Measurements from ENCODE around the gene MCFD2.

The MCFD2 gene

DNA sequence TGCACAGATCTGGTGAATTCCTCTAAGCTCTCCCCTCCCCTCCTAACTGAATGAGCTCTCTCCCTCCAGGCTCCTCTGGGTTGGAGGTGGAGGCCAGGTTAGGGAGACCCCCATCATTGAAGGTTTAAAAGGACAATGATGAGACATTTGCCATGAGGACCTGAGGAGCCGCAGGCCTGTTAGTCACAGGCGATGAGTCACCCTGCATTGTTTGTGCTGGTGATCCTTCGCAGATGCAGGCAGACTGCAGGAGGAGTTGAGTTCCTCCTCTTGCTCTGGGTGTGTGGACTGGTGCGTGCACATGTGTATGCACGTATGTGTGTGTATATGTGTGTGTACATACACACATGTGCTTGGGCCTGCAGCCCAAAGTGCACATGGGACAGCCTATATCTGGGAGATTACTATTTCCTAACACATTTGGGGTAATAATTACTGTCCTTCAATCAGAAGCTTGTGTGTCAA is 42.0 kb downstream of the MCFD2 start:
- peak in 1 of 2 donors; percentile 6 for DNase-seq (ENCODE audit: low read depth in 2 of 2)

DNA sequence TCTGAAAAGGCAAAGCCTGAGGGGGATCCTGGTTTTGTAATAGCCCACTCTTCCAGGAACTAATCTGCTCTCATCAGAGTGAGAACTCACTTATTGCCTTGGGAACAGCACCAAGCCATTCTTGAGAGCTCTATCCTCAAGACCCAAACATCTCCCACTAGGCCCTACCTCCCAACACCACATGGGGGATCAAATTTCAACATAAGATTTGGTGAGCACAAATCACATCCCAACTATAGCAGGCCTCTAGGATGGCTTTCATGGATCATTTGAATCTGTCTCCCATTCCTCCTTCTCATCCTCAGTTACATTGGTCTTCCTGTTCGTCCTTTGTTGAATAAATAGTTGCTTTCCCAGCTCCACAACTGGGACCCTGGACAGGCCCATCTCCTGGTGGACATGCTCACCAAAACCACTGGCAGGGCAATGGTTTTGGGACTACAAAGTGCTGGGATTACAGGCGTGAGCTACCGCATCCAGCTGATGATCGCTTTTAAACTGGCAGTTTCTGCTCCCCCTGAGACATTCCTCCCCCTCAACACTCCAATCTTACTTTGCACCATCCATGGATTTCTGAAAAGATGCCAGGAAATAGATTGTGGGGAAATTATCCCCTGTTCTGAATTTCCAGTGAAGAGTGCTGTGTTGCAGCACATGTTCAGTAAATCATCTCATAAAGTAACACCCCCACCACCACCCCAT is 42.6 kb downstream of the MCFD2 start:
- DNase-seq (ENCODE audit: low read depth in 2 of 2) = no peak

DNA sequence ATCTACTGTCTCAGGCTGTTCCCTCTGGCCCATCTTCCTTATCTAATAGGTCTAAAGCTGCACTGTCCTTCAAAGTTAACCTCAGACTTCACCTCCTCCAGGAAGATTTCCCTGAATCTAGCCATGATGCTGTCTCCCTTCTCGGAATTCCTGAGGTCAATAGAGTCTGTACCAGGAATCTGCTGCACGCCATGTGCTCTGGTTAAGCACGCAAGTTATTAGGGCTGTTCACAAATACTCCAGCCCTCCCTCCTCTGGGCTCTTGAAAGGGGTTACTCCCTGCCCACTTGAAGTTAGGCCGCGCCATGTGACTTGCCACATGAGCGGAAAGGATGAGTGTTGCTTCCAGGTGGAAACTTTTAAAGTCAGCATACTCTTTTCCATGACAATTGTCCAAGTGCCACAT is 43.6 kb downstream of the MCFD2 start:
- no peak for DNase-seq (ENCODE audit: low read depth in 2 of 2)

DNA sequence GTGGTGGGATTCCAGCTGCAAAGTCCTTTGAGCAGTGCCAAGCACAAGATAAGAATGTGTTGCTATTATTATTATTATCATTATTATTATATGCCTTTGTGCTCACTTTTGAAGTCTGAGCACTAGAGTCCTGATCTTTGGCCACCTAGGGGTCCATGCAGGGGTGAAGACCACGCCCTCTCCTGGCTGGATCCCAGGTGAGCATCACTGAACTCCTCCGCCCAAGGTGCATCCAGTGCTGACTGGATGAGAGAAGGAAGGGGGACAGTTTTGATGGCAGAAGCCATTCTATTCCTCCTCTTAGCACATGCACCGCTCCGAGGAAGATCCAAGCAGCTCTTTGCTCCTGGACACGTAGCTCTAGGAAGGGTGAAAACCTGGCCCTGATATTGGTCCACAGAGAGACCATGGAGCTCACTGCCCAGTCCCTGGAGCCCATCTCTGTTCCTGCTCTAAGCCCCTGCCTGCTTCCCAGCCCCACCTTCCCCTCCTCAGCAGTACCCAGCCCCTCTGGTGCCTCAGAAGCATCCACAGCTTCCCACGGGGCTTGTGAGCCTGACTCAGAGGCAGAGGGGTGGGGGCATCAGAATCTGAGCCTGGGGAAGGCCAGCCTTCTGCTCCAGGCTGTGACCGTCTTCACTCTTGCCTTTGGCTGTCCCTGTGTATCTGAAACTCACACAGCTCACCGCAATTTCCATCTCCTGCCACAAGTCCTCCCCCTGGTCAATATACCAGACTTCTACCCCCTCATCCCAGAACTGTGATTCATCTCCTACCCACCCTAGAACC is 45.4 kb downstream of the MCFD2 start:
- no peak for DNase-seq (ENCODE audit: low read depth in 2 of 2)

DNA sequence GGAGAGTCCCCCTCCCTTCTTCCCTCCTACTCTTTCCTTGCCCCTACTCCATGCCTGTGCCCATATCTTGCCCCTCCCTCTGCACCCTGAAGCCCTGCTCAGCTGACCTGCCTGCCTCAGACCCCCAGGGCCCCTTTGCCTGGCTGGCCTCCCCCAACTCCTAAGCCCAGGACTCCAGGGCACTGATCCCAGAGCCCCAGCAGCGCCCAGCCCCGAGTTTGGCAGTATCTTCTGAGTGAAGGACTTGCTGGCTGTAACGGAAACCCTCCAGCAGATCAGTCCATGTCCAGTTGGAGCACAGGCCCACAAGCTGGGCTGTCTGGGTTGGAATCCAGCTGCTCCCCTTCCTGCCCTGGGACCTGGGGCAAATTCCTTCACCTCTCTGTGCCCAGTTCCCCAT is 46.0 kb downstream of the MCFD2 start:
- no peak for DNase-seq (ENCODE audit: low read depth in 2 of 2)

DNA sequence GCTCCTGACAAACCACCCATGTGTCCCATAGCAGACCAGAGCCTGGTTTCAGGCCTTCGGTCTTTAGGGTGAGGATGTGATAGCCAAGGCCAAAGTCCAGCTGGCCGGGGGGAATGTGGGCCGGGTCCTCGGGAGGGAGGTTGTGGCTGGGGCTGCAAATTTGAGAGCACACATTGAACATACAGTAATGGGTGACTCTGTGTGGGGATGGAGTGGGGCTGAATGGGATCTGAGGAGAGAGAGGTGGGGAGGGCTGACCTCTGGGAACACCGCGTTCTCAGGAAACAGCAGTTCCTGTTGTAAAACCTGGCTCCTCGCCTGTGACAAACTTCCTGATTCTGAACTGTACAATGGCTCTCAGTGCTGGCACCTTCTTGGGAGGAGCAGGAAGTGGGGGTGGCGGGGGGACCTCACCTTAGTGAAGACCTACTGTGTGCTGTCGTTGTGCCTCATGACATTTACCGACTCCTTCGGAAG is 48.8 kb downstream of the MCFD2 start:
- DNase-seq (ENCODE audit: low read depth in 2 of 2) = no peak

DNA sequence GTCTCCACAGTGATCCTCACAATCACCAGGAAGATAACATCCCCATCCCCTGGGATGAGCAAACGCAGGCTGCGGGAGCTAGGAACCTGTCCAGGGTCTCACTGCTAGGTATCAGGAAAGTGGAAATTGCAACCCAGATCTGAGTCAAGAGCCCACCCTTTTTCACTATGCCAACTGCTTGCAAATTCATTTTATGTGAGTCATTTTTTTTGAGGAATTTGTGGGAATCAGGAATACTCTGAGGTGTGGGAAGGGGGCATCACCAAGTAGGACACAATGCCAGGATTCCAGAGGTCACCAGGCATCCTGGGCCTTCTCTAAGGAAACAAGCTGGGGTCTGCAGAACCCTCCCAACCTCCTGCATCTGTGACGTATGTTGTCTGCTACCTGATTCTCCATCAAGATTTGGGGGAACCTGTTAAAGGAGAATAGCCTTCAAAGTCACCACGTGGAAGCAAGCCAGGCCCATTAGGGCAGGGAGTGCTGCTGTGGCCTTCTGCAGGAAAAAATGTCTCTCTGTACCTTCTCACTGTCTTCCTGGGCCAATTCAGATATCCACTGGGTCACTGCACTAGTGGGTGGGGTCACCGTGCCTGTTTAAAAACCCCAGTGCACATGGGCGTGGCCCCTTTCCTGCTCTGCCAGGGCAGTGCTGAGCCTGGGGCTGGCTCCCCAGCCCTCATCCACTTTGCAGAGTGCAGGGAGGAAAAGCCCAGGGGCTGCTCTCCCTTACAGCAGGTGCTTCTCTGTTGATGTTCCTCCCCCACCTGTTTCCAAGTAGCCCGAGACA is 50.2 kb downstream of the MCFD2 start:
- DNase-seq (ENCODE audit: low read depth in 2 of 2) = no peak

DNA sequence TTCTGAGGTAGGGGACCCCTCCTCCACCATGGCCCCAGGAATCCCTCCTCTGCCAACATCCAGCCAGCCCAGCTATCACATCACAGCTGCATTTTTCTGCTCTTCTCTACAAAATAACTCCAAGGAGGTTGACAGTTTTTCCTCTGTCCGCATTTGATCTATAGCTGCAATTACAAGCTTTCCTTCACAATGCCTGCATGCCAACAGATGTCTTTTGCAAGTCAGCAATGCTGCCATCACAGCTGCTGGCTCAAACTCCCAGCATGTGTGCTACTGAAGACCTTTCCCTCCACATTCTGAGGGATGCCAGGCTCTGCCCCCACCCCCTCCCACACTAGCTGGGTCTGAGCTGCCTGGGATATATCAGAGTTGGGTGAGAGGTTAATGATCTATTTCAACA is 51.7 kb downstream of the MCFD2 start:
- no peak for DNase-seq (ENCODE audit: low read depth in 2 of 2)

DNA sequence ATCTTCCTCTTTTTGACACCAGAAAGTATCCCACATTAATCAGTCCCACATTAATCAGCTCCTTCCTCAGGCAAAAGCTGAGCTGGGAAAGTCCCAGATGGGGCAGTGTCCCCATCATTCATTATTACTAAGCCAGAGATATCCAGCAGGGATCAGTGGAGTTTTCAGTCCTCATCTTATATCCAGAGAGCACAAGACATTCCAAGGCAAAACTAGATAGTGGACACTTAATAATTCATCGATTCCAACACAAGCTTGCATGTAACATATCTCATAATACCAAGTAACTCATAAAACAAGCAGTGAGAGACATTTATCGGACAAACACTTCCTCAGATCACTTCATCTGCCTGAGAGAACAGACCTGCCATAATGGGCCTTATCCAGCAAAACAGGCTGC is 53.1 kb downstream of the MCFD2 start:
- DNase-seq (ENCODE audit: low read depth in 2 of 2) = no peak

DNA sequence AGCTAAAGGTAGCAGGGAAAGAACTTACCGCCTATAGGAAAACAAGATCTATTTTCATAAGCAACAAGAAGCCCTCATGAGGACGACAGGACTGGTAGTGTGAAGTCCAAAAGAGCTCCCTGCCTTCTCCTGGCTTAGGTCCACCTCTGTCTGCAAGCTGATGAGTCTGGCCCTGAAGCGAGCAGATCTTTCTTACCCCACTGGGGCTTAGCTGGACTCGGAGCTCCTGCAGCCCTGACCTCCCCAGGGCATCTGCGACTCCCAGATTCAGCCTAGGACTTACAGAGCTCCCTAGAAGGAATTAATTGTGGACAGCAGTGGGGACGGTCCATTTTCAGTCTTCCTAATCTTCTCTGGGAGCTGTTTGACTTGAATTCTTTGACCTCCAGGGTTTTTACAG is 53.7 kb downstream of the MCFD2 start:
- DNase-seq (ENCODE audit: low read depth in 2 of 2) = no peak

DNA sequence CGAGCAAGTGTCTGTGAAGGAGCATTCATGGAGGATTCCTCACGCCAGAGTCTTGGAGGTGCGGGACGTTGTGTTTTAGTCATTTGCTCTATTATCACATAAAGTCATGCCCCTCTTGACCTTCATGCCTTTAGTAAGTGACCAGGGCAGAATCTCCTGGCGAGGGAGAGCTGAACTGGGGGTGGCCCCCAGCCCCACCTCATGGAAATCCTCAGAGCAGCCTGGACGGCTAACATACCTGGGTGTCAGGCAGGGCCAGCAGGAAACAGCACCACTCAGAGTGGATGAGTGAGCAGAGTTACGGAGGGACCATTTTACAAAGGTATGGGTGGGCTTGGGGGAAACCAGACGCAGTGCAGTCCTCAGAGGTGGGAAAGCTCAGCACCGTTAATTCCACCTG is 56.1 kb downstream of the MCFD2 start:
- DNase-seq (ENCODE audit: low read depth in 2 of 2) = no peak

DNA sequence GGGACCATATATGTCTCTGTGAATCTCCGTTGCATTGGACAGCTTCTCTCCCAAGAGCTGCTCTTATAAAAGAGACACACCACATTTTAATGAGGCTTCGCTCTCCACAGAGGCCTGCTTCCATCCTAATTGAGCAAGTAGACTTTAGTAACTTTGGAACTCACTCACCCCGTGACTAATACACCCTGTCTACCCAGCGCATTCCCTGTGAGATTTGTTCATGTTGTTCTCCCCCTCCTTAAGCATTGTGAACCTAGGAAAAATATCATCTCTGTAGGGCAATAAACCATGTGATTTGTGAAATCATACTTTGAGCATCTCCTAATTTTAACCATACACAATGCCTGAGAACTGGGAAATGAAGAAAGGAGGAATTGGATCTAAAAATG is 56.9 kb downstream of the MCFD2 start:
- DNase-seq (ENCODE audit: low read depth in 2 of 2) = no peak

DNA sequence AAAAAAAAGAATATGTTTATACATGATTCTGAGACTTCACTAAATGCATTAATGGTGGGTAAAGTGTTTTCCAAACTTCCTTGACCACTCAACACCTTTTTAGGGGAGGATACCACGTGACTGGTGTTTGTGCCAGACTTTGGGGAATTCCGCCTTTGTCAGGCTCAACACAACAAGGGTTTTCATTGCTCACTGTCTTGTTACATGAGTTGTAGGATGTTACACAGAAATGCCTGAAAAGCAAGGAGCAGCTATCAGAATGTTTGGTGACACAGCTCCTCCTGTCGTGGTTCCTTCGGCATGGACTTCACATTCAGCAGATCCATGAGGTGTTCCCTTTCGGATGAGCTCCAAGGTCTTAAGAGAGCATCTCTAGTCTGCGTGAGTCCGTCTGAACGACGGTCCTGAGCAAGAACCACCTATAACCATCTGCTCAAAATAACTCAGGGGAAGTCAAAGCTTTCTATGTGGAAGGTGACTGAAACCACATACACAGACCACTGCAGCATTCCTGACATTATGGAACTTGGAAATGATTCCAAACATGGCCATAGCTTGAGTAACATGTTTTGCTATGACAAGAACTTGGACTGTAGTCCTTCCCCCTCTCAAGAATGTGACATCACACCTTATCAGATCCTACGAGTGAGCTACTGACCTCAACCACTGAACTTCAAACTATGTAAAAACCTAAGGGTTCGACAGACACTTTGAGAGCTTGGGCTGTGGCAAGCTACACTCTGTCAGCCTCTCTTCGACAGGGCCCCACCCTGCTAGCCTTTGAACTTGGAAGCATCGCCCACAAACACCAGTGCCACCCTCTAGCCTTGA is 57.5 kb downstream of the MCFD2 start:
- DNase-seq (ENCODE audit: low read depth in 2 of 2) = no peak

DNA sequence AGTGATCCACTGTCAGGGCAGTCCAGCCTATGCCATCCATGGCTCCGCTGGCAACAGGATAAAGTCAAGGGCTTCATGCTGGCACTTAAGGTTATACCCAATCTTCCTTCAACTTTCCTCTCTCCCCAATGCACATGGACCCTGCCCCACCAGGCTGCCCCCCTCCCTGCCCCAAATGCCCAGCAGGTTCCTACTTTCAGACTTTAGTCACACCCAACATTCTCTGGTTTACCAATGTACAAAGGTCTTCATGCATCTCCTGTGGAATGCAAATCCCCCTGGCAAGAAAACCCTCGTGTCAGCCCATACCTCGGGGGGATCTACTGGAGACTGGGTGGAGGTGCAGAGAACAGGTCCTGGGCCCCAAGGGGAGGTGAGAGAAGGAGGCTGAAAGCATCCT is 59.3 kb downstream of the MCFD2 start:
- DNase-seq (ENCODE audit: low read depth in 2 of 2) = no peak

DNA sequence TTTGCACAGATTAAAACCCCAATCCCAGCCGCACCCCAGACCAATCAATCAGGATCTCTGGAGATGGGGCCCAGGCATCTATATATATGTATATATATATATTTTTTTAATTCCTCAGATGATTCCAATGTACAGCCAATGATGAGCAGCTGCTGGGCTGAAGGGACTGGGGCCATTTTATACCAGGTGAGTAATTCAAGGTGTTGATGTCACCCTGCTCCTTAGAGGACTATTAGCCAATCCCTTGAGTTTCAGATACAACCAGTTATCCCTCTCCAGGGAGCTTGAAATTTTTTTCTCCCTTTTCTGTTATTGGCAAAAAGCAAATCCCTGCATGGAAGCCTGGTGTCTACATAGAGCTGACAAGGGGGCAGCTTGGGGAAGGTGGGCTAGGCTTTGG is 59.8 kb downstream of the MCFD2 start:
- DNase-seq (ENCODE audit: low read depth in 2 of 2) = no peak

DNA sequence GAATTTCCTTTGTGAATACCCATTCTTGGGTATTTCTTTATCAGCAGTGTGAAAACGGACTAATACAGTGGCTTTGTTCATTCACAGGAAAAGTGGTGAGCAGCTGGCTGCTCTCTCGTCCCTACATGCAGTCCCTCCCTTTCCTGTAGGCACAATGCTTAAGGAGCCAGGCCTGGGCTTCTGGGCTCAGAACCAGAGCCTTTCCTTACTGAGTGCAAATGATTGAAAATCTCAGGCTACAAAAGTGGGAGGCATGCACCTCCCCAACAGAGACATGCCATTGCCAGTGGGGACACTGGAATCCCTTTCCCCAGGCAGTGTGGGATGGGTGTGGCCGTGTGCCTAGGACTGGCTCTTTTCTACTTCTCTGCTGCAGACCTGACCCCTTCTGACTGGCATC is 61.3 kb downstream of the MCFD2 start:
- DNase-seq (ENCODE audit: low read depth in 2 of 2) = no peak

DNA sequence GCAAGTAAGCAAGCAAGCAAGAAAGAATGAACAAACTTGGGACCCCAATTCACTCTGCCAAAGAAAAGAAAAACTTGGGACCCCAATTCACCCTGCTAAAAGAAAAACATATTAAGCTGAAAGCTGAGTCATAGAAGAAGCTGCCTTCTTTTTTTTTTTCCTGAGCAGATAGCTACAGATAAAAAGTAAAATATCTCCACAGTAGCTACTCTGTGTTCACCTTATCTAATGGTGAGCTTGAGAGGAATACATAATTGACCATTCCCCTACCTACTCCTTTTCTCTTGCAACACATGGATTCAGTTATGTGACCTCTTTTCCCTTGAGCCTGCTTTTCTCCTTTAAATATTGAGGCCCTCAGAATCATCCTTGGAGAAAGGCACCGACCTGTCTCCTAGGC is 63.0 kb downstream of the MCFD2 start:
- no peak for DNase-seq (ENCODE audit: low read depth in 2 of 2)

DNA sequence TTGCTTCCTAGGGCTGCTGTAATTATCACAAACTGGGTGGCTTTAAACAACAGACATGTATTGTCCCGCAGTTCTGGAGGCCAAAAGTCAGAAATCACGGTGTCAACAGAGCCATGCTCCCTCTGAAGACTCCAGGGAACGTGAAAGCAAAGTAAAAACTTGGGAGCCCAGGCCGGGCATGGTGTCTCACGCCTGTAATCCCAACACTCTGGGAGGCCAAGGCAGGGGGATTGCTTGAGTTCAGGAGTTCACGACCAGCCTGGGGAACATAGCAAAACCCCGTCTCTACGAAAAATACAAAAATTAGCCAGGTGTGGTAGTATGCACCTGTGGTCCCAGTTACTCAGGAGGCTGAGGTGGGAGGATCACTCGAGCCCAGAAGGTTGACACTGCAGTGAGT is 63.5 kb downstream of the MCFD2 start:
- DNase-seq (ENCODE audit: low read depth in 2 of 2) = no peak

Measured in stimulated activated CD4-positive, alpha-beta T cell treated with anti-CD3 and anti-CD28 coated beads, Interleukin-1b, Interleukin-23, amount 100 ng/mL, for 4 hours (primary cell).